ENCODE results near the gene UBQLN4.

Gene UBQLN4

GRCh38 chr1:156021093-156021428 is 32.5 kb downstream of the UBQLN4 start:
- H3K27ac Mint-ChIP-seq = peak overlapping the region; percentile 95
- H3K27me3 Mint-ChIP-seq = no peaks in the 10 kb centered on the region
- H3K4me3 Mint-ChIP-seq = peak overlapping the region; percentile 94
- peaks cover 31% of the 10 kb centered on the region for H3K4me1 Mint-ChIP-seq (ENCODE audit: low read depth)
- H3K36me3 Mint-ChIP-seq = peaks cover 8% of the 10 kb centered on the region
- H3K9me3 Mint-ChIP-seq (ENCODE audit: low read depth) = no peaks in the 10 kb centered on the region

DNA sequence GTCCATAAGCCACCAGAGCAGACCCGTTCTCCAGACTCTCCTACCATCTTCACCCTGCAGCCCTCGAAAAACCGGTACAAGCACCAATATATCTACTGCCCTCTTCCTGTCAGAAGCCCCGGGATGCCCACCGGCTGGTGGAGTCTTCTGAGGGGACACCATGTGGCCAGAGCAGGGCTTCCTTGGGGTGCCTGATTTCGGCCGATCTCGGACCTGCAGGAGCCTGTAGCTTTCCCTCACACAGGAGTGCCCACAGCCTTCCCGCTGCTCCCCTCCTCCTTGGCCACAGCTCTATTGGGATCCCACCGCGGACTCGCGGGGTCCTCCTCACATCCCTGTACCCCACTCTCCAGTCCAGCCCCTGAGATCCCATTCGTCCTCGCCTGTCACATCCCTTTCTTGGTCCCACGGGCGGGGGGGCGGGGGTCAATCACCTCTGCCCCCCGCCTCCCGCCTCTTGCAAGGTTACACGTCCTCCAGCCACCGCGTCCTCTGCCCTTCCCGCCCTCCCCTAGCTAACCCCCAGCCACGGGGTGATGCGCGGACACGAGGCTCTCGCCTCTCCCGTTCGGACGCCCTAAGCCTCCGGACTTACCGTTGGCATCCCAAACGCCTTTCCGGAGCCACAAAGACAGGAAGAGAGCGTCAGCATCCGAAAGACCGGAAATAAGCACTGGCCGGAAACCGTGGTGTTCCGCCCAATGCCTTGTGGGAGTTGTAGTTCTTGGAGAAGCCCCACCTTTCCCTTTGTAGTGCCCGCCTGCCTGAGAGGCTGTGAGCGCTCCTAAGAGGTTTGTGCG is 33.1 kb downstream of the UBQLN4 start, which contains the start of gene SSR2:
Gene SSR2, minus strand, starts transcription at position 659 of the 800 bp plus-strand sequence. CDS start 784 bp downstream, outside the sequence.
- Mint-ChIP-seq H3K27ac (peak within 1 kb of the TSS; percentile 95), H3K9me3 (ENCODE audit: low read depth) (no peaks in the 10 kb centered on the region), H3K27me3 (no peaks in the 10 kb centered on the region), H3K36me3 (peaks cover 8% of the 10 kb centered on the region), H3K4me1 (ENCODE audit: low read depth) (peaks cover 27% of the 10 kb centered on the region), H3K4me3 (peak within 1 kb of the TSS; percentile 94)

DNA sequence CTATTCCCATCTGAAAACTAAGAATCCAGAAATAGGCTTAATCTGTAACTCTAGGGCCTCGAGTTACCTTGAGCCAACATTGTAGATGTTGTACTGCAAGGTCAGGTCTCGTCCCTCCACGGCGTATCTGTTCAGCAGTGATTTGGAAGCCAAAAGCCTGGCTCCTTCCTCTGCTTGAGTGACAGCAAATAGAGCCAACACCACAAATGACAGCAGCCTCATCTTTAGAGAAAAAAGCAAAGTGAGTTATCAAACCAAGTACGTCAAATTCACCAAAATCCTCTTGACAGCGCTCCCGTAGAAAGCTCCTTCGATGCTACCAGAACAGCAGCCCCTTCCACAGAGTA is 33.7 kb downstream of the UBQLN4 start:
- Mint-ChIP-seq H3K27ac (peak overlapping the region; percentile 95), H3K9me3 (ENCODE audit: low read depth) (no peaks in the 10 kb centered on the region), H3K4me3 (peak overlapping the region; percentile 94), H3K36me3 (peaks cover 8% of the 10 kb centered on the region), H3K27me3 (no peaks in the 10 kb centered on the region), H3K4me1 (ENCODE audit: low read depth) (peaks cover 27% of the 10 kb centered on the region)

DNA sequence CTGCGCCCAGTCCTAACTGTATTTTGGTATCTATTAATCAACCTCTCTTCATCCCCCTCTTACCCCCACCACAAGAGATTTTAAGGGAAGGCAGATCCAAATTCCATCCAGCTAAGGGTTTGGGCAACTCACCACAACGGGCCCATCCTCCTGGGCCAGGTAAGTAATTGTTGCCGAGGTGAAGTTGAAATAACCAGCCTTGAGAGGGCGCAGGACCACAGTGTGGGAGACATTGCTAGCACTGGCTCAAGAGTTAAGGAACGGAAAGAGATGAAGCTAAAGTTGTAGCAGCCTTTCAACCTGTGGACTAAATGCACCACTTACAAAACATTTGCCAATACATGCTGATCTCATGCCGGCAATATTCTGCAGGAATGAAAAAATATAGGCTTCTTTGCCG is 38.8 kb downstream of the UBQLN4 start:
- Mint-ChIP-seq H3K4me3 (no peak overlapping the region), H3K36me3 (peaks cover 14% of the 10 kb centered on the region), H3K4me1 (ENCODE audit: low read depth) (peaks cover 18% of the 10 kb centered on the region), H3K27me3 (no peaks in the 10 kb centered on the region), H3K9me3 (ENCODE audit: low read depth) (no peaks in the 10 kb centered on the region), H3K27ac (no peak overlapping the region)

DNA sequence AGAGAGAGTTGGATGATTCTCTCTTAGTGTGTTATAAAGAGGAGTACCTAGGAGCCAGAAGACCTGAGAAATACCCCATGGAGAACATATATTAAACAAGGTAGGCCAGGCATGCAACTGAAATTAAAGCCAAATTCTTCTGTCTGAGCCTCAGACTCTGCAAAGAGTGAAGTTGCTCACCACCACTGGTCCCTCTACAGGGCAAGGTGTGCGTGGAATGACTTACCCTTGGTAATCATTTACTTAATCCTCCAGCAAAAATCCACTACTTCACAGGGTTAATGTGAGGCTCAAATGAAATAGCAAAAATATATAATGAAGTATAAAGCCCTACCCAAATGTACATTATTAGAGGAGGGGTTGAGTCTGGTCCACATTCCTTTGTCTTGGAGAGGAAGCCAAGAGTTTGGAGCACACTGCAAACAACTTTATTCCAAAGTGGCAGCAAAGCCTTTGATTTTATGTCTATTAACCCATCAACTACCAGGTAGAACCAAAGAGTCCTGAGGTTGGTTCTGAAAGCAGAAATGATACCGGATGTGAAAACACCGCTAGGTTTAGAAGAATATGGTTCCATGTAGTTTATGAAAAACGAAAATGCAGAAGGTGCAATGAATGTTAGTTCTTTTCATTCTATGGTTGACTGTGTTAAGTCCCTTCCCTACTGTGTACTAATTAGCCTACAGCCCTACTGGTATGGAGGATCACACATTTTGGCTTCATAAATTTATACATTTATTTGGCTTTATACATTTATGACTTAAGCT is 41.4 kb downstream of the UBQLN4 start:
- Mint-ChIP-seq H3K27ac (no peak overlapping the region), H3K4me3 (no peak overlapping the region), H3K9me3 (ENCODE audit: low read depth) (no peaks in the 10 kb centered on the region), H3K27me3 (no peaks in the 10 kb centered on the region), H3K4me1 (ENCODE audit: low read depth) (peaks cover 8% of the 10 kb centered on the region), H3K36me3 (peaks cover 11% of the 10 kb centered on the region)

DNA sequence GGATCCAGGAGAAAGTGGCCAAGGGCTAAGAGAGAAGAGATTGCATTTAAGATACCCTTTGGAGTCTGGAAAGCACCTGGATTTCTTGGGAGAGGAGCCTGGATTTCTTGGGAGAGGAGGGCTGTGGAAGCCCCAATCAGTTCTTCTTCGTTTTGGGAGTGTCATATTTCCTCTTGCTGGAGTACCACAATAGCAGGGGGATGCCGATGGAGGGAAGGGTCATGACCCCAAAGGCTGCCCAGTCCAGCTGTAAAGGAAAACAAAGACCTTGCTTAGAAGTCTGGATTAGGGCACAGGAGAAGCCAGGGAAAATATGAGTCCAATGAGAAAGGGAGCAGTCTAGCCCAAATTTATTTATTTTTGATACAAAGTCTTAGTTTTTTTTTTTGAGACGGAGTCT is 44.2 kb downstream of the UBQLN4 start:
- Mint-ChIP-seq H3K27me3 (no peaks in the 10 kb centered on the region), H3K27ac (peak overlapping the region; percentile 10), H3K4me1 (ENCODE audit: low read depth) (peaks cover 21% of the 10 kb centered on the region)

GRCh38 chr1:156006666-156007376 is 46.8 kb downstream of the UBQLN4 start:
- Mint-ChIP-seq H3K27ac (no peak overlapping the region), H3K4me1 (ENCODE audit: low read depth) (peaks cover 19% of the 10 kb centered on the region), H3K4me3 (no peak overlapping the region), H3K9me3 (ENCODE audit: low read depth) (no peaks in the 10 kb centered on the region), H3K36me3 (peaks cover 7% of the 10 kb centered on the region), H3K27me3 (no peaks in the 10 kb centered on the region)

More for the DNA sequence above, 44.2 kb downstream of the UBQLN4 start:
- H3K4me3 Mint-ChIP-seq = no peak overlapping the region
- H3K9me3 Mint-ChIP-seq (ENCODE audit: low read depth) = no peaks in the 10 kb centered on the region
- H3K36me3 Mint-ChIP-seq = peaks cover 11% of the 10 kb centered on the region

GRCh38 chr1:156004843-156005584 is 48.6 kb downstream of the UBQLN4 start:
- H3K4me1 Mint-ChIP-seq (ENCODE audit: low read depth) = peaks cover 19% of the 10 kb centered on the region
- peak overlapping the region; percentile 76 for H3K27ac Mint-ChIP-seq
- H3K36me3 Mint-ChIP-seq = peaks cover 3% of the 10 kb centered on the region
- peak overlapping the region; percentile 23 for H3K4me3 Mint-ChIP-seq
- no peaks in the 10 kb centered on the region for H3K9me3 Mint-ChIP-seq (ENCODE audit: low read depth)
- H3K27me3 Mint-ChIP-seq = no peaks in the 10 kb centered on the region

DNA sequence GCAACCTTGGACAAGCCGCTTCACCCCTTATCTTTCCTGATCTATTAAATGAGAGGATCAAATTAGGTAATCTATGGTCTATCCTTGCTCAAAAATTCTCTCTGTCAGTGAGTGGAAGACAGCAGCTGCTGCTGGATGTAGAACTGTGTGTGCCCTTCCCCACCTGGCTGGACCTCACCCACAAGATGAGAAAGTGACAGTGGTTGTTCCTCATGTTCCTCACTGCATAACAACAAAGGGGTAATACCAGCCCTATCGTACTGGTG is 49.7 kb downstream of the UBQLN4 start:
- Mint-ChIP-seq H3K4me3 (no peak overlapping the region), H3K4me1 (ENCODE audit: low read depth) (peaks cover 19% of the 10 kb centered on the region)

GRCh38 chr1:156002188-156002911 is 51.2 kb downstream of the UBQLN4 start:
- Mint-ChIP-seq H3K27me3 (no peaks in the 10 kb centered on the region), H3K27ac (peak overlapping the region; percentile 11), H3K36me3 (no peaks in the 10 kb centered on the region), H3K4me1 (ENCODE audit: low read depth) (peaks cover 18% of the 10 kb centered on the region), H3K9me3 (ENCODE audit: low read depth) (no peaks in the 10 kb centered on the region), H3K4me3 (no peak overlapping the region)

More for the DNA sequence above, 49.7 kb downstream of the UBQLN4 start:
- no peaks in the 10 kb centered on the region for H3K9me3 Mint-ChIP-seq (ENCODE audit: low read depth)
- H3K27me3 Mint-ChIP-seq = no peaks in the 10 kb centered on the region
- H3K27ac Mint-ChIP-seq = no peak overlapping the region
- H3K36me3 Mint-ChIP-seq = peaks cover 3% of the 10 kb centered on the region

DNA sequence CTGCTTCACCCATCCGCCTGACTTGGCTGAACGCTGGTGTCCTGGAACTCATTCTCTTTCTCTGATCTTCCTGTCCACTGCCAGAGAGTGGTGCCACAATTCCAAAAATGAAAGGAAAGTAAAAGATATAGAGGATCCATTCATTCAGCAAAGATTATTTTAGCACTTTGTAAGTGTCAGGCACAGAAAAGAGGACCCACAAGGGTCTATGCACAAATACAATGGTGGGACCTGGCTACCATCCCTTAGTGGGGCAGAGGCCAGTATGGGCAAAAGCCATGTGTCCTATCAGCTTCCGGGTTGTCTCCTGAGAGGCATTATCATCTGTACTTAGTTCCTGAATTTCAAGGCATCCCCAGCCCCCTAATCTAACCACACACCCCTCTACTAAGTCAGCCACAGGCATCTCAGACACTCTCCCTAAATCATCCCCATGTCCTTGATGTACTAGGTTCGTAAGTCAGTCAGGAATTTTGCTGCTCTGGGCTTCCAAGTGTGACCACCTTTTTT is 51.9 kb downstream of the UBQLN4 start:
- H3K27ac Mint-ChIP-seq = peak overlapping the region; percentile 11

GRCh38 chr1:156001021-156001661 is 52.5 kb downstream of the UBQLN4 start:
- peaks cover 15% of the 10 kb centered on the region for H3K4me1 Mint-ChIP-seq (ENCODE audit: low read depth)
- H3K36me3 Mint-ChIP-seq = no peaks in the 10 kb centered on the region
- H3K9me3 Mint-ChIP-seq (ENCODE audit: low read depth) = no peaks in the 10 kb centered on the region
- no peaks in the 10 kb centered on the region for H3K27me3 Mint-ChIP-seq
- H3K27ac Mint-ChIP-seq = no peak overlapping the region
- no peak overlapping the region for H3K4me3 Mint-ChIP-seq

More for the DNA sequence above, 51.9 kb downstream of the UBQLN4 start:
- no peak overlapping the region for H3K4me3 Mint-ChIP-seq
- H3K36me3 Mint-ChIP-seq = no peaks in the 10 kb centered on the region
- peaks cover 17% of the 10 kb centered on the region for H3K4me1 Mint-ChIP-seq (ENCODE audit: low read depth)
- no peaks in the 10 kb centered on the region for H3K9me3 Mint-ChIP-seq (ENCODE audit: low read depth)
- no peaks in the 10 kb centered on the region for H3K27me3 Mint-ChIP-seq

- Mint-ChIP-seq H3K4me3 (no peak overlapping the region), H3K27me3 (no peaks in the 10 kb centered on the region), H3K27ac (no peak overlapping the region)
Observed at GRCh38 chr1:155999964-156000363, 53.6 kb downstream of the UBQLN4 start.

More at GRCh38 chr1:155999964-156000363, 53.6 kb downstream of the UBQLN4 start:
- Mint-ChIP-seq H3K4me1 (ENCODE audit: low read depth) (peaks cover 7% of the 10 kb centered on the region), H3K9me3 (ENCODE audit: low read depth) (no peaks in the 10 kb centered on the region), H3K36me3 (no peaks in the 10 kb centered on the region)
